Erythroblast (primary cell): ENCODE results near the gene KLK4.
"Not testable (repeated sequence)": the region's sequence is repeated elsewhere in the genome, so short reads cannot be mapped to it uniquely, and the experiment has no call there.

Experiments used
- DNase-seq, 2 experiments: peaks; one replicate each; lab custom pipeline; 2025; lab: John Stamatoyannopoulos, UW
- GATA1 ChIP-seq: IDR thresholded peaks from 2 replicates; pipeline ENCODE4 v1.6.1; 2011; ENCODE audit warnings: low read depth, mild to moderate bottlenecking, control low read depth, low read length, moderate library complexity
- POLR2A ChIP-seq: IDR thresholded peaks from 2 replicates; pipeline ENCODE4 v1.6.1; 2011; ENCODE audit warnings: mild to moderate bottlenecking, low read length

Gene KLK4

GRCh38 chr19:50899569-50899968 is 11.6 kb downstream of the KLK4 start:
- TF ChIP-seq POLR2A (no peak), GATA1 (no peak)

GRCh38 chr19:50898018-50898417 is 13.2 kb downstream of the KLK4 start:
- TF ChIP-seq POLR2A (no peak), GATA1 (no peak)
- no peak for DNase-seq

More at GRCh38 chr19:50899569-50899968, 11.6 kb downstream of the KLK4 start:
- no peak for DNase-seq

- DNase-seq, result no peak
- TF ChIP-seq GATA1, result no peak
- TF ChIP-seq POLR2A, result no peak
These were observed 13.6 kb downstream of the KLK4 start for GRCh38 chr19:50897612-50898011.

GRCh38 chr19:50897191-50897607 is 14.0 kb downstream of the KLK4 start:
- TF ChIP-seq GATA1 (no peak), POLR2A (no peak)
- no peak for DNase-seq

- DNase-seq, result peak in 1 of 2 experiments; percentile 41
- no peak for TF ChIP-seq GATA1
- no peak for TF ChIP-seq POLR2A
These were observed 14.5 kb downstream of the KLK4 start for GRCh38 chr19:50896591-50897190.

GRCh38 chr19:50896089-50896590 is 15.1 kb downstream of the KLK4 start:
- not testable (repeated sequence) for DNase-seq

- TF ChIP-seq POLR2A (no peak), GATA1 (no peak)
- DNase-seq, result no peak
These were observed 16.5 kb downstream of the KLK4 start for GRCh38 chr19:50894478-50895356.

- TF ChIP-seq POLR2A, result no peak
- no peak for TF ChIP-seq GATA1
- DNase-seq, result peak in 1 of 2 experiments; percentile 23
These were observed 18.0 kb downstream of the KLK4 start for GRCh38 chr19:50893047-50893736.

- DNase-seq, result no peak
- TF ChIP-seq GATA1 (no peak), POLR2A (no peak)
These were observed 20.0 kb downstream of the KLK4 start for GRCh38 chr19:50891253-50891625.

- TF ChIP-seq POLR2A (no peak), GATA1 (no peak)
- no peak for DNase-seq
These were observed 20.6 kb downstream of the KLK4 start for GRCh38 chr19:50890422-50891252.

- no peak for TF ChIP-seq GATA1
- TF ChIP-seq POLR2A, result no peak
- DNase-seq, result no peak
These were observed 21.6 kb downstream of the KLK4 start for GRCh38 chr19:50889638-50890037.

GRCh38 chr19:50882188-50882587 is 29.0 kb downstream of the KLK4 start:
- no peak for TF ChIP-seq GATA1
- no peak for TF ChIP-seq POLR2A
- no peak for DNase-seq

- DNase-seq, result no peak
- TF ChIP-seq GATA1, result no peak
- no peak for TF ChIP-seq POLR2A
These were observed 31.0 kb downstream of the KLK4 start for GRCh38 chr19:50880241-50880640.

- no peak for DNase-seq
- no peak for TF ChIP-seq GATA1
- no peak for TF ChIP-seq POLR2A
These were observed 32.3 kb downstream of the KLK4 start for GRCh38 chr19:50878851-50879250.
